ENCODE data around the gene TEX53.

- TF ChIP-seq CTCF (IDR thresholded peaks at IDR 0.05) (no peak), POLR2A (IDR thresholded peaks at IDR 0.05) (no peak)
Observed at GRCh38 chr9:114677418-114677817, 19.8 kb upstream of the TEX53 start.

All from right lobe of liver (tissue), 4 donors.